ENCODE results near the gene NMNAT2.
A peak's percentile ranks its signal among the peaks of the same experiment; 100 is the strongest.

Gene NMNAT2

DNA sequence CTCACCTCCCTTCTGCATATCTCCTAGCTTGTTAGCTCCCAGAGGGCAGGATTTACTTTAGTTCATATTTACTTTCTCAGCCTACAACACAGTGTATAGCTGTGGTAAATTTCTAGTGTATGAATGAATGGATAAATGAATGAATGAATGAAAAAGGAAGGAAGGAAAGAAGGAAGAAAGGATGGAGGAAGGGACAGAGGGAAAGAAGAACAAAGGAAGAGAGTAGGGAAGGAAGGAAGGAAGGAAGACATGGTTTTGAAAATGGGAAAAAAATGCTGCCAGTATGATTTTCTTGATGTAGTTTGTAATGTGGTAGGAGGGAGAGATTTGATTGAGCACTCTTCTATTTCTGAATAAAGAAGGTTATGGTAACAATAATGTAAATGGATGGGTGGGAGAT is 185.1 kb downstream of the NMNAT2 start:
- DNase-seq = no peak

GRCh38 chr1:183231545-183231944 is 186.6 kb downstream of the NMNAT2 start:
- no peak for DNase-seq

DNA sequence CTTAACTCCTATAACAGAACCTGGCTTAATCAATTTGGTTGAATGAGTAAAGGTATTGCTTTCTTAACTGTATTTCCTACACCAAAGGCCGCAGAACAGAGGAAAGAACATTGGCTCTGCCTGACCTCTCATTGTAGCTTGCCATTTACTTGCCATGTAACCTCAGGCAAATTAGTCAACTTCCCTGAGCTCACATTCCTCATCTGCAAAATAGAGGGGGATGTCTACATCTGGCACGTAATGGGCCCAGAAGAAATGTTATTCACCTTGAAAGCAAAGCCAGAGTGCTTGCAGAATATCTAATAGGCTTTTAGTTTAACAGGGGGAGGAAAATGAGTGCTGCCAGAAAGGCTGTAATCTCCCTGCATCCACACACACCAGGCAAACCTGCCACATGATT is 187.8 kb downstream of the NMNAT2 start:
- DNase-seq = no peak

GRCh38 chr1:183228347-183229220 is 189.6 kb downstream of the NMNAT2 start:
- no peak for DNase-seq

DNA sequence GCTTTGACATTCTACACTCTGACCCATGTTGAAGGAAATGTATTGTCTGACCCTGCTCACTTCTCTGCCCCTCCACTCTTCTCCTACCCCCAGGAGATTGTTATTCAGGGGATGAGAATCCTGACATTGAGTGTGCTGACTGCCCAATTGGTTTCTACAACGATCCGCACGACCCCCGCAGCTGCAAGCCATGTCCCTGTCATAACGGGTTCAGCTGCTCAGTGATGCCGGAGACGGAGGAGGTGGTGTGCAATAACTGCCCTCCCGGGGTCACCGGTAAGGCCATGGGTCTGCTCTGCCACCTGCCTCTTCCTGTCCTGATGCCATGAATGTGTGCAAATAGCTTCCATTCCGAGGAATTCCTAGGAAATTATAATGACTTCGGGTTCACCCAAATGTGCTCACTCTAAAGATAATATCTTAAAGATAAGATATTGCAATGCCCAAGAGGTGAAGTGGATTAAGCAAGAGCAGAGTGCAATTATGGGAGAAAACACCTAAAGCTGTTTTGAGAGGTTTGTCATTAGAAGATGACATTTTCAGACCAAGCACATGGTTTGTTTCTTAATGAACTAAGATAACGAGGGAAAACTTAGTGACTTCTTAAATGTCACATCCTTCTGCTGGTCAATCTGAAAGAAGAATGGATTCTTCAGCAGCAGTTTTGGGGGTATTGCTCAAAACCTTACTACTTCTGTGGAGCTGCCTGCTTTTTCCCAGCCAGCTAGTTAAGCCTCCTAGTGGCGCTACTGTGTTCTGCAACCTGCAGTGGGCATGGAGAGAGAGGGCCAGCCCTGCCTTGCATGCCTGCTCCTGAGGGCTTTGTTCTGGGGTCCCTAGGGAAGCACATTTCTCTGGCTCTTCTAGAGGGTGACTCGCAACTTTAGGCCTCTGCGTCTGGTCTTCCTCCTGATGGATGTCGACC is 190.5 kb downstream of the NMNAT2 start:
- peak; percentile 54 for DNase-seq

GRCh38 chr1:183226963-183227362 is 191.2 kb downstream of the NMNAT2 start:
- DNase-seq = peak; percentile 55

DNA sequence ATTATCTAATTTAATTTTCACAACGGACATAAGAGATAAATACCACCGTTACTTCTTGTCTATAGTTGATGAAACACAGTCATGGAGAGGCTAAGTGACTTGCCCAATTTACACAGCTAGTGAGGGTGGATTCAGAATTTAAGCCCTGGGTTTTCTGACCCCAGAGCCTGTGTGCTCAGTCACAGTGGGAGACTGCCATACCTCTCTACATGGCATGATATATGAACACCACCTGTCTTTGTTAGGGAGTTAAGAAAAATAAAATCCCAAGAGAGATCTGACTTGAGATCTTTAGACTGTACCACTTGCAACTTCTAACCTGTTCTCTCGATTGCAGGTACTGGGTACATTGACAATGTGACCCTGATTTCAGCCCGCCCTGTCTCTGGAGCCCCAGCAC is 191.8 kb downstream of the NMNAT2 start:
- no peak for DNase-seq

DNA sequence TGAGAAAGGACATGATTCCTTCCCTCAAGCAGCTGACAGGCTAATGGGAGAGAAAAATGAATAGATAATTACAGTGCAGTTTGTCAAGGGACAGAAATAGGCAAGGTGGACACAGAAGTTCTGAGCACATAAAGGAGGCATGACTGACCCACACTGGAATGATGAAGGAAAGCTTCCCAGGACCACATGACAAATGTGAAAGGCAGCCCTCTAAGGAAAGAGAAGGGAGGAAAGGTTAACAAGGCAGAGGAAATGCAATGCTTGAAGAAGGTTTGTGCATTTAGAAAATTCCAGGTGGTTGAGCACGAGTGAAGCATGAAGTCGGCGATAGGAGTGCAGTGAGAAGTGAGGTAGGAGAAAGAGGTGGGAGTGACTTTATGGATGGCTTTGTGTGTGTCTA is 194.7 kb downstream of the NMNAT2 start:
- no peak for DNase-seq

DNA sequence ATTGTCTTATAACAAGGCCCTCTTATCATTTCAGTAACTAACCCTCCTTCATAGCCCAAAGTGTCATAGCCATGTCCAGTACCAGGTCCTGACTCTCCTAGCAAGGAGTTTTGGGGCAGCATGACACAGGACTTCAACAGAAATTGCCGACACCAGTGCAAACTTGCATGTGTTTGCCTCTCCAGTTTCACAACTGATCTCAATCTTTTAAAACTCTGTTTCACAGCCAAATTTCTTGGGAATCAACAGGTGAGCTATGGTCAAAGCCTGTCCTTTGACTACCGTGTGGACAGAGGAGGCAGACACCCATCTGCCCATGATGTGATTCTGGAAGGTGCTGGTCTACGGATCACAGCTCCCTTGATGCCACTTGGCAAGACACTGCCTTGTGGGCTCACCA is 195.3 kb downstream of the NMNAT2 start:
- DNase-seq = no peak

- DNase-seq = no peak
Observed at GRCh38 chr1:183219616-183220009, 198.6 kb downstream of the NMNAT2 start.

DNA sequence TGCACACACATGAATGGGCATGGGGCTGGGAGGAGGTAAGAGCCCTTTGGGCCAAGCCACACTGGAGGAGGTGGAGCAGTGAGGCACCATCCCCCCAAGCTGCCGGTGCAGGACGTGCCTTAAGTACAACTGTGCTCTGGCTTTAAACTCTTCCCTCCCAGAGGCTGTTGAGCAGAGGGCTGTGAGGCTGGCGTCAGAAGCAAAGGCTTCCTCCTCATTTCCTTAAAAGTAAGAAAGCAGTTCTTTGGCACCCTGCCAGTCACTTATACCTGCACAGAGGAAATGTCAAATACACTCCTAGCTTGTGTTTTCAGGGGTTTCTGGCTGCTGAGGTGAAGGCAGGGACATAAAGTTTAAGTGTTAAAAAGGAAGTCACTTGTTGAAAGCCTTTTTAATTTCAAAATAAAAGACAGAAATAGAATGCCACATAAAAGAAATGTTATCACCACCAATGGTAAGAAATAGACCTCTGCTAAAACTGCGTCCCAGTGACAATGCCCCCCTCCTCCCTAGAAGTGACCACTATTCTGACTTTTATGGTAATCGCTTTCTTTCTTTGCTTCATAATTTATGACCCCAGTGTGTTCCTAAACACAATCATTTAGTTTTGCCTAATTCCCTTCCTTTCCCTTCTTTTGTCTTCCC is 199.1 kb downstream of the NMNAT2 start:
- DNase-seq = peak; percentile 6

- no peak for DNase-seq
Observed at GRCh38 chr1:183218027-183218618, 200.1 kb downstream of the NMNAT2 start.

- DNase-seq = no peak
Observed at GRCh38 chr1:183215936-183216335, 202.2 kb downstream of the NMNAT2 start.

- no peak for DNase-seq
Observed at GRCh38 chr1:183215076-183215720, 203.0 kb downstream of the NMNAT2 start.

DNA sequence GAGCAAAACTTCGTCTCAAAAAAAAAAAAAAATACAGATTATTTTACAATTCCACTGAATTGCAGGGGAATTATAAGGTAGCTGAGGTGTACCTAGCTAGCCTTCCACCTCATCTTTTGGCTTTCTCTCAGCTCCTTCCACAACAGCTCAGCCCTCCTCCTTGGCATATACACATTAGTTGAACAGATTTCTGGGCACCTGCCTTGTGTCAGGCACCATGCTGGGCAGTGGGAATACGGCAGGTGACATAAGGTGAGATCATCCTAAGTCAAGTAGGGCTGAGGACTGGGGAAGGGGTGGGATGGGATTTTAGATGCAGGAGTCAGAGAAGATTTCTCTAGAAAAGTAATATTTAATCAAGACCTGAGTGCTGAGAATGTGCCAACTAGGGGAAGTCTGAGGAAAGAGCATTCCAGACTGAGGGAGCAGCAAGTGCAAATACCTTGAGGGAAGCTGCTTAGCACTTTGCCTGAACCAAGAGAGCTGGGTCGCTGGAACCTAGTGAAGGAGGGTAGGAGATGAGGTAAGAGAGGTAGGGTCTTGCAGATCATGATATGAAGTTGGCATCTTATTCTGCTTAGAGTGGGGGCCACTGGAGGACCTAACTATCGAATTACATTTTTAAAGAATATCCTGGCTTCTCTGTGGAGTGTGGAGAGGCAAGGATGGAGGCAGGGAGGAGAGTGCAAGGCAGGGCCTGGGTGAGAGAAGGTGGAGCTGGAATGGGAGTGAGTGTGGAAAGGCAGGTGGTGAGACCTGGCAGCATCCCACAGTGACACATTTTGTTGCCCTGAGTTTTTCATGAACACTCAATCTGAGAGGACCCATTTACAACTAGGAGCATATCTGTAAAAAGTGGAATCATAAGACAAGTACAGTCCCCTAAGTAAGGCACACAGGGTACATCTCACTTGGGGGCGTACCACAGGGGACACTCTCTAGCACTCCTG is 203.9 kb downstream of the NMNAT2 start:
- DNase-seq = no peak

GRCh38 chr1:183212870-183213269 is 205.3 kb downstream of the NMNAT2 start:
- DNase-seq = no peak

DNA sequence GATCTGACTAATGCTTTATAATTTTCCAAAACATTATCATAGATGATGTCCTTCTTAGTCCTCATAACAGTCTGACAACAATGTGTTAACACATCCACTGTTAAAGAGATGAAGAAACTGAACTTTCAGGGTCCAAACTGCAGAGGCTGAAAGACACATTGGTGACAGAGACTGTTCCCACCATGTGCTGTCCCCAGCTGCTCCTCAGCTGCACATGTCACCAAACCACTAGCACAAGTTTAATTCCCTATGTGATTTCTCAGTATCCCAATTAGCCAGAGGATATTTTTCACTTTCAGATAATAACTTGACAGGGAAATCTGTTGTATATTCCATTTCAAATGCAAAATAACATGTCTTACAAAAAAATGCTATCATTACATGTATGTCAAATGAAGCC is 207.5 kb downstream of the NMNAT2 start:
- no peak for DNase-seq

DNA sequence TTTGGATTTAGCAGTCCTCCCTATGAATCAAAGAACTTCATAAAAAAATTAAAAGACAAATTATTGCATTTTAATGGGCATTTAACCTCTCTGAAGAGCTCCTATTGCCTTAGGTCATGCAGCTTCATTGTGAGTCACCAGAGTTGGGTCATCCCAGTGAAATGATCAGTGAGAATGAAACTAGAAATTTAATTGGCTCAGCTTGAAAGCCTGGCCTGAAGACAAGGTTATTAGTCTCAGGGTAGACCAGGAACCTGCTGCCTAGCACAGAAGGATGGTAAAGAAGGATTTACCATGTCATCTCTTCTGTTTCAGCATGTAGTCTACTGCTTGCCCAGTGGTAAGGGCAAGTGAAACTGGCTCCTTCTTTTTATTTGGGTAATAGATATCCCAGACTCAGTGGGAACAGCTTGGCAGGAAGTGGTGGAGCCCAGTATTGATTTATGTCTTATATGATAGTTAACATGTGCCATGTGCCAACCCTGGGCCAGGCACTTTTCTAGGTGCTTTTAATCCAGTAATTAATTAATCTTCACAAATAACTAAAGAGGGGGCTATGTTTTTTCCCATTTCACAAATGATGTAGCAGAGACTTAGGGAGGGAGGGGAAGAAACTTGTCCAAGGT is 208.5 kb downstream of the NMNAT2 start:
- peak; percentile 65 for DNase-seq

DNA sequence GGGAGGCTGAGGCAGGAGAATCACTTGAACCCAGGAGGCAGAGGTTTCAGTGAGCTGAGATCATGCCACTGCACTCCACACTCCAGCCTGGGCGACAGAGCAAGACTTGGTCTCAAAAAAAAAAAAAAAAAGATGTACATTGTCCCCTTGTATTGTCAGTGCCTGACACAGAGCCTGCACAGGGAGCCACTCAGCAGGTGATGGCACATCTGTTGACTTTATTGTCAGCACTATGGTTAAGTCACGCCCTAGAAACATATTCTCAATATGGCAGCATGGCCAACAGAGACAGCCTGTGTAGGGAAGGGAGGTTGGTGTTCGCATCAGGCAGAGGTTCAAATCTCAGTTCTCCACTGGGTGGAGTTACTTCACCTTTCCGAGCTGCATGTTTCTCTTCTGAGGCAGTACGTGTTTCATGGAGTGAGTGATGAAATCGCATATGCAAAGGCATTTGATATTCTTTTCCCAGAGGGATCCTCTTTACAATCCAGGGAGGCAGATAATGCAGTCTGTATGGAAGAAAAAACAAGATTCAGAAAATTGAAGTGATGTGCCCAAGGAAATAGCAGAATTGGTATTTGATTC is 211.6 kb downstream of the NMNAT2 start:
- no peak for DNase-seq

DNA sequence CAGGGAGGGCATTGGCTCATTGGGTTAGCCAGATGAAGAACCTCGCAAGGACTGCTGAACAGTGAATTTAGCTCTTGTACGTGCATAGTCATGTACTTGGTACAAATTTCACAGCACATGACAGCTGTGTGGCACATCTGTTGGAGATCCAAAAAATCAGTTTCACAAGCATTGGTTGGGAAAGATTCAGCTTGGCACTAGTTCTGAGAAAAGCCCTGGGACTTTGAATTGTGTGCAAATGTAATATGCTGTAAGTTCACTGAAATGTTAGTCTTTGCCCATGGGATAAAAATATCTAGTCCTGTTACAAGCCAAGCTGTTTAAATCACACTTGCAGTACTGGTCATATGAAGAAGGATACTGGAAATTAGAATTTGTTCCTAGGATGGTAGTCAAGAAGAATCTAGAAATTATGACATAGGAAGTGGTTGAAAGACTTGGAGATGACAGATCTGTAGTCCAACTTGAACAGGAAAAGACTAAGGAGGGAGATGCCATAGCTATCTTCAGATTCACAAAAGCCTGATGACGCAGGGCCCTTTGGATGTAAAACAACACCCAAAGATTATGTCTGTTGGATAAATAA is 212.9 kb downstream of the NMNAT2 start:
- no peak for DNase-seq

Measured in activated CD4-positive, alpha-beta T cell treated with anti-CD3 and anti-CD28 coated beads, Interleukin-10, Interleukin-2, amounts not matched to agents 100 ng/mL and 50 ng/mL, durations not matched to agents 16 hours and 8 hours (primary cell).